Activated gamma-delta T cell (primary cell): ENCODE results near the gene SLC25A6.
"Not testable (repeated sequence)": the region's sequence is repeated elsewhere in the genome, so short reads cannot be mapped to it uniquely, and the experiment has no call there.

Experiments
- DNase-seq: peaks from one replicate; lab custom pipeline; 2025; lab: John Stamatoyannopoulos, UW
- total RNA-seq, 2 donors: gene quantifications; one replicate each; lab custom pipeline; 2026; lab: John Stamatoyannopoulos, UW

SLC25A6 gene
- 150 to 172 reads per million in 2 donors for total RNA-seq

DNA sequence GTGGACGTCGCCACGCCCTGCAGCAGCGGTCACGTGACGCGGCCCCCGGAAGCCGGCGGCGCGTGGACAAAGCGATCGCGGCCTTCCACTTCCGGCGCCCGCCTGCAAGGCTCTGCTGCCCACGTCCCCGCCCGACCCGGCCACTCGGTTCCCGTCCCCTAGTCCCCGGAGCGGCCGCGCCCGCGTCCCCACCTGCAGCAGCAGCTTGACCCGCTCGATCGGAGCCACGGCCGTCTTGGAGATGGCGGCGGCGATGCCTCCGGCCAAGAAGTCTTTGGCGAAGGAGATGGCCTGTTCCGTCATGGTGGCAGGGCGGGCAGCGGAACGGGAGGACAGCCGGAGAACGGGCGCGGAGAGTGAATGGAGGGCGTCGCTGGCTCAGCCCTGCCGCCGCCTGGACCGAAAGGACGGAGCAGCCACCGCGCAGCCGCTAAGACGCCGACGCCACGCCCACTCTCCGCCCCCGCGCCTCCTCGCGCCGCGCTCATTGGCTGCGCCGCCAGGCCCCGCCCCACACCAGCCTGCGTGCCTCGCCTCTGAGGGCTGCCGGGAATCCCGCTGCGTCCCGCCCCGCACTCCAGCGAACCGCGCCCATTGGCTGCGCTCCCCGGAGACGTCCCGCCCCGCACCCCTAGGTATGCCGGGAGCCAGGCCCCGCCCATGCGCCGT is at the start of gene SLC25A6:
SLC25A6 (minus strand) TSS at position 407 of the 669 bp plus-strand sequence; CDS start at position 303, 104 bp downstream.
- no peak for DNase-seq

GRCh38 chrX:1440506-1440905 is 48.6 kb upstream of the SLC25A6 start:
- DNase-seq, result no peak

- no peak for DNase-seq
Observed at GRCh38 chrX:1435241-1435895, 43.5 kb upstream of the SLC25A6 start.

DNA sequence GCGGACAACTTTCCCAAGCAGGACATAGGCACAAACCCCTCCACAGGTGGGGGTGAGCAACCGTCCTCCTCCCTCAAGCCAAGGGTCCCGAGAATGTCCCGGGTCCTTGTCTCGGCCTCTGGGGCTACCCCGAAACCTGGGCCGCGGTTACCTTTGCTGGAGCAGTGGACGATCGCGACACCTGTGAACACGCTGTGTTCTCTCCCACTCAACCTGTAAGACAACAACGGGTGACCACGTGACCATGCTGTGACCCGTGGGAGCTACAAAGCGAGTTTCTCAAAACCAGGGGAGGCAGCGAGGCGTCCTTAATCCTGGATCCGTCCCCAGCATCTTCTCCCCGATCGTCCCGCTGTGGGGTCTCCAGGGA is 42.9 kb upstream of the SLC25A6 start:
- no peak for DNase-seq

DNA sequence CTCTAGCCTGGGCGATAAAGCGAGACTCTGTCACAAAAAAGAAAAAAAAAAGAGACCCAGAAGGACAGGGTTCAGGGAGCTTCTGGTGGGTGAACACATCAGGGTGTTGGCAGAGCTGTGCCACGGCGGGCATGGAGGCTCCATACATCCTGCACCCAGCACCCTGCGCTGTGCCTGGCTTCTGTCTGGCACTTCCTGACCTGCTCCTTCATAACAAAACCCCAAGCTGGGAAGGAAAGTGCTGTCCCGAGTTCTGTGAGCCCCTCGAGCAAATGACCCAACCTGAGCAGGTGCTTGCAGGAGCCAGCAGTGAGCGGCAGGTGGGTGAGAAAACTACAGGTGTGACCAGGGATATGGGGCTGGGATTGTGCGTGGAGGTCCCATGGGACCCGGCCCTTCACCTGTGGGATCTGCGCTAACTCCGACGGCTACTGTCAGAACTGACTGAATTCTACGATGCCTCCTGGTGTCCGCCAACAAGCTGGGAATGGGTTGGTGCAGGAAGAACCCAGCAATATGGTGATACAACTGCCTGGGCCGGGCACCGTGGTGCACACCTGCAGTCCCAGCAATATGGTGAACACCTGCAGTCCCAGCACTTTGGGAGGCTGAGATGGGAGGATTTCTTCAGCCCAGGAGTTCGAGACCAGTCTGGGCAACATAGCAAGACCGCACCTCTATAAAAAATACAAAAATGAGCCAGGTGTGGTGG is 41.9 kb upstream of the SLC25A6 start:
- no peak for DNase-seq

DNA sequence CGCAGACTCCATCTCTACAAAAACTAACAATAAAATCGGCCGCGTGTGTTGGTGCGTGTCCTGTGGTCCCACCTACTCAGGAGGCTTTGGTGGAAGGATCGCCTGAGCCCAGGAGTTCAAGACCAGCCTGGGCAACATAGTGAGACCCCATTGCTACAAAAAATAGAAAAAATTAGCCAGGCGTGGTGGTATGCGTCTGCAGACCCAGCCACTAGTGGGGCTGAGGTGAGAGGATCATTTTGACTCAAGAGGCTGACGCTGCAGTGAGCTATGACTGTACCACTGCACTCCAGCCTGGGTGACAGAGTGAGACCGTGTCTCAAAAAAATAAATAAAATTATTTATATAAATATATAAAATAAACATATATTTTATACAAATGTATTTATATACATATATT is 38.5 kb upstream of the SLC25A6 start:
- DNase-seq, result no peak

DNA sequence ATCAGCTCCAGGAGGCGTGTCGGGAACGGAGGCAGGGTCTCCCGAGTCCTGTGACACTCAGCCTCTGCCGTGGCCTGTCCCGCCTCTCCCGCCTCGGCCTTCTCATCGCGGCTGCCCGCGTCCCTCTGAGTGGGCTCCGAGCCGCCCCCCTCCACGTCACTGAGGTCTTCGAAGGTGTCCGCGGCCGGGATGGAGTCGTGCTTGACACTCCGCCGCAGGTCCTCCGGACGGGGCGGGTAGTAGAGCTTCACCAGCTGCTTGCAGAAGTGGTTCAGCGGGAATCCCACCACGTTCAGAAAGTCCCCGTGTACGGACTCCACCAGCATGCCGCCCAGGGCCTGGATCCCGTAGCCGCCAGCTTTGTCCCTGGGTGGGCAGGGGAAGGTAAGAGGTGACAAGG is 35.8 kb upstream of the SLC25A6 start:
- no peak for DNase-seq

DNA sequence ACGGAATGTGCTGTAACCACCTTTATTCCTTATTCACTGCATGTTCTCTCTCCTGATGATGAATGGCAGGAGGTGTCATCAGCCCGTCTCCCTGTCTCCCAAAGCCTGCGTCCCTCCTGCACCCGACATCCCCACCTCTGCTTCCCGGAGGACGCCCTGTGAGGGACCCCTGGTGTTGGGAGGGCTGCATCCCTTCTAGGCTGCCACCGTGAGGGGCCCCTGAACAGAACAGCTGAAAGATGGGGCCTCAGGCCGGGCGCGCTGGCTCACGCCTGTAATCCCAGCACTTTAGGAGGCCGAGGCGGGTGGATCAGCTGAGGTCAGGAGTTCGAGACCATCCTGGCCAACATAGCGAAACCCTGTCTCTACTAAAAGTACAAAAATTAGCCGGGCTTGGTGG is 34.4 kb upstream of the SLC25A6 start:
- not testable (repeated sequence) for DNase-seq

DNA sequence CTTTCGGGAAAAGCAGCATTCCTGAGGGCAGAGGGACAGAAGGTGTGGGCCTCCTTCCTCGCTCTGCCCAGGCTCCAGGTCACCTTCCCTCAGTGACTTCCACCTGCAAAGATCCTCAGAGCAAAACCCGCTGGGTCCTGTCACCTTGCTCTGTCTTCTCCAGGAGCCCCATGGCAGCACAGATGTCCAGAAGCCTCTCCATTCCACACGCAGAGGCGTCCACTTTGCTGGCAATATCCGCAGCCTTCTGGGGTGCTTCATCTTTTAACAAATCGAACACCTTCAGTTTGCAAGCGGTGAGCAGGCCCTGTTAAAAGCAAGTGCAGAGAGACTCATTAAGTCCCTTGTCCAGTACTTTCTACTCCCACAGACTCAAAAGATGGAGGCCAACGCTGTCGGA is 33.5 kb upstream of the SLC25A6 start:
- DNase-seq, result no peak

GRCh38 chrX:1424147-1424851 is 32.4 kb upstream of the SLC25A6 start:
- DNase-seq, result no peak

DNA sequence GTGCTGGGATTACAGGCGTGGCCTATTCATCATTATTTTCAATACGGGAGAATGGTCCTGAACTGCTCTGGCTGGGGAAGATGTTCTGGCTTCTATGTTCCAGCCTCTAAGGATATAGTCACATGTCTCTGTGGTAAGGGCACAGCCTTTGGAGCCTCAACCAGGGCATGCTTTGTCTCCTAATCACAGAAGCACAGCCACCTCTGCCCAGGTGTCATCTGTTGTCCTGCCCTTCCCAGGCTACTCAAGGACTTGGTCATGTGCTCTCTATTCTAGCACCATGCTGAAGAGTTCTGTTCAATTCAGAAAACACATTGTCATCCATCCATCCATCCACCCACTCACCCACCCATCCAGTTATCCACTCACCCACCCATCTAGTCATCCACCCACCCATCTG is 31.3 kb upstream of the SLC25A6 start:
- DNase-seq, result no peak

- DNase-seq, result no peak
Observed at GRCh38 chrX:1422135-1422465, 30.2 kb upstream of the SLC25A6 start.

- DNase-seq, result no peak
Observed at GRCh38 chrX:1421433-1422134, 29.7 kb upstream of the SLC25A6 start.

DNA sequence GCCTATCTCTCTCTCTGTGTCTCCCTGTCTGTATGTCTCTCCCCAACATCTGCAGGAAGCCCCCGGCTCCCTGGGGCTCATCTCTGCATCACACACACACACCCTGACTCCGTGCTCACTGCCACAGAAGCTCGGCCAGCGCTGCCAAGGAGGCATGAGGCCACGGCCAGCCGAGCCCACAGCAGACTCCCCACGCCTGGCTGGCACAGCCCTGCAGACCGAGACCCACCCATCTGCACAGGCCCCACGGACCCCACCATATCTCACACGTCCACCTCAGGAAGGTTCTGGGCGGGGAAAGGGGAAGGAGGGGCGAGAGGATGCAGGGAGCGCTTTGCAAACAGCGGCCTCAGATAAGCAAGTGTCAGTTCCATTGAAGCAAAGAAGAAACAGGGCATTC is 28.5 kb upstream of the SLC25A6 start:
- no peak for DNase-seq

DNA sequence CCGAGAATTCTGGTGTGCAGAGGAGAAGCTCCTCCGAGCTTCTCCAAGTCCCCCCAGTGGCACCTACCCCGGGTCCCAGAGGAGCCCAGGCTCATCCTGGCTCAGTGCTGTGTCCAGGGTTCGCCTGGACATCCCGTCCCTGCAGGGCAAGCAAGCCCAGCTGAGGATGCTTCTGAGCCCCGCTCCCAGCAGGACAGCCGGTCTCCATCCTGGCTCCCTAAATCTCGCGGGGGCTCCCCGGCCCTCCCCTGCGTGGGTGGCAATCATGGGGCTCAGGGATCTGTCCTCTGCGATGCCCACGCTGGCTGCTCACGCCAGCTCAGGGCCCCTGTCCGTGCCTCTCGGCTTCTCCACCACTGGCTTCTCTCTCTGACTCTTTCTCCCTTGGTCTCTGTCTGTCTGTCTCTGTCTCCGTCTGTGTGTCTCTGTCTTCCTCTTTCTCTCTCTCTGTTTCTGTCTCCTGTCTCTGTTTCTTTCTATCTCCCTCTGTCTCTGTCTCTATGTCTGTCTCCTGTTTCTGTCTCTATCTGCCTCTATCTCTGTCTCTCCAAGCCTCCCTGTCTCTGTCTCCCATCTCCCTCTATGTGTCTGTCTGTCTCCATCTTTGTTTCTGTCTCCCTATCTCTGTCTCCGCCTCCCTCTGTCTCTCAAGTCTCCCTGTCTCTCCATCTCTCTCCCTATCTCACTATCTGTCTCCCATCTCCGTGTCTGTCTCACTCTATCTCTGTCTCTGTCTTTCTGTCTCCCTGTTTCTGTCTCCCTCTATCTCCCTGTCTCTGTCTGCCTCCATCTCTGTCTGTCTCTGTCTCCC is 27.8 kb upstream of the SLC25A6 start:
- DNase-seq, result no peak

- DNase-seq, result no peak
Observed at GRCh38 chrX:1418901-1419544, 27.1 kb upstream of the SLC25A6 start.

DNA sequence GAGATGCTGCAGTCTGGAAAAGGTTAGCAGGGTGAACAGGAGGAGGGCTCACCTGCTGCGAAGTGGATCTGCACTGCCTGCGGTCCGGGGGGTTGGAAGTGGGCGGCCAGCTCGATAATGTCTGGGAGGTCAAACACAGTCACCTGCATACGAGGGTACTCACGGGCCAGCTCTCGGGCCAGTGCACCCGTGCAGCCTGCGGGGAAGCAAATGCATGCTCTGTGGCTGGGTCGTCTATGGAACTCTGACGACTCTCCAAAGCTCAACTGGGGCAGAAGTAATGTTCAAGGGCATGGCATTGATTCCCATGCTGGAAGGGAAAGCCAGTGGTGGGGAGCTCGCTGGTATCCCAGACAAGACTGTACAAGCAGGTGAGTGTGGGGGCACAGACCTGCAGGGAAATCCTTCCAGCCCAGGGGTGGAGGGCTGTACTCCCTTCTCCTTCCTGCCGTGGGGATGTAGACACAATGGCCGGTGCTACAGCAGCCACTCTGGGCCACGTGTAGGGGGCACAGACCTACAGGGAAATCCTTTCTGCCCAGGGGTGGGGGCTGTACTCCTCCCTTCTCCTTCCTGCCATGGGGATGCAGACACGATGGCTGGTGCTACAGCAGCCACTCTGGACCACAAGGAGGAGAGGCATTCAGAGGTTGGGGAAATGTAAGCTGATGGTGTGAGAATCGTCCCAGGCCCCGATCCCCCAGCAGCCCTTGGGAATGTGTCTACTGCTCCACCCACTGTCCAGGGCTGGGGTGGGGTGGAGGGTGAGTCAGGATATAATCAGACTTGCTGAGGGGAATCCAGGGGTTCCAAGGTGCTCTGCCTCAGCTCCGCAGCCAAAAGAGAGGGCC is 26.2 kb upstream of the SLC25A6 start:
- no peak for DNase-seq

DNA sequence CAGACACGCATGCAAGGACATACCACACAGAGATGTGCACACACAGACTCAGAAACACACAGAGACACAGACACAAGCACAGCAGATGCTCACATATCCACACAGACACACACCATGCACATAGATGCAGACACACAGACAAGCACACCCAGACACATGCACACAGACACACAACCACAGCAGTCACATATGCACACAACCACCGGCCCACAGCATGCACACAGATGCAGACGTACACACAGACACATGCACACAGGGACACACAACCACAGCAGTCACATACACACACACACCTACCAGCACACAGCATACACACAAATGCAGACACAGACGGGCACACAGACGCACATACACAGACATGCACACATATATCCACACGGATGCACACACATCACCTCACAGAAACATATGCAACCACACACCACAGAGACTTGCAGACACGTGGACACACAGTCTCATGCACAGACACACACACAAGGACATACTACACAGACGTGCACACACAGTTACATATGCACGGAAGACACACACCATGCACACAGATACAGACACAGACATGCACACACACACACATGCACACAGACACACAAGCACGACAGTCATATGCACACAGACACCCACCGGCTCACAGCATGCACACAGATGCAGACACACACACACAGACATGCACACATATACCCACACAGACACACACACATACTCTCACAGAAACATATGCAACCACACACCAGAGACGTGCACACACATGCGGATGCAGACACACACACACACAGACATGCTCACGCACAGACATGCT is 25.2 kb upstream of the SLC25A6 start:
- no peak for DNase-seq

DNA sequence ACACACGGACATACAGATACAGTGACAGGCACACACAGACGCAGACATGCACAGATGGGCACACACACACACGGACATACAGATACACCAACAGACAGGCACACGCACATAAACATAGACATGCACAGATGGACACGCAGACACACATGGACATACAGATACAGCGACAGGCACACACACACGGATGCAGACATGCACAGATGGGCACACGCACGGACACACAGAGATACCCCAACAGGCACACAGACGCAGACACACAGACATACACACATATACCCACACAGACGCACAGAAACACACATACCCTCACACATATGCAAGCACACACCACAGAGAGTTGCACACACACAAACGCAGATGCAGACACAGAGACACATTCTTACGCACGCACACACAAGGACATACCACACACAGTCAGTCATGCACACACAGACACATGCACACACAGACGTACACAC is 24.4 kb upstream of the SLC25A6 start:
- DNase-seq, result no peak
